ENCODE measurements around the gene BRCA1. TPM values are rescaled to one million over a fixed set of nuclear protein-coding genes. Genes with fewer than 3 reads are reported as not detected.

BRCA1 gene
- total RNA-seq, 1 experiment from 2014 or later: 44.1 TPM

- TF ChIP-seq SRF (IDR thresholded peaks at IDR 0.05; ENCODE audit: low read depth): no peak
- no peak for TF ChIP-seq ZFX (IDR thresholded peaks at IDR 0.05)
- no peak for TF ChIP-seq EZH2phosphoT487 (IDR thresholded peaks at IDR 0.05; ENCODE audit: borderline replicate concordance)
- no peak for TF ChIP-seq MAX (IDR thresholded peaks at IDR 0.05)
These were observed 30.9 kb downstream of the BRCA1 start (continued) for GRCh38 chr17:43094129-43094835.

- no peak overlapping the region for H2AFZ ChIP-seq (ENCODE audit: low read depth, low read length, poor library complexity, severe bottlenecking)
- no peaks in the 10 kb centered on the region for H3K79me2 ChIP-seq (ENCODE audit: insufficient read depth, low read length)
- ATAC-seq (no peak), DNase-seq (ENCODE audit: low read depth, low spot score) (no peak)
- no peak overlapping the region for H3K27ac ChIP-seq (ENCODE audit: low read depth, low read length)
- no peak overlapping the region for H3K9ac ChIP-seq (ENCODE audit: low read length)
- ChIA-PET RAD21 (ENCODE audit: low non-redundant PET in 1 of 2, low total read pairs in 2 of 2, uncharacterized antibody in 2 of 2, unreplicated experiment in 2 of 2) (no interaction called here), POLR2A (no interaction called here), CTCF (no interaction called here)
- H3K9me2 ChIP-seq (ENCODE audit: insufficient read depth): no peaks in the 10 kb centered on the region
- no peaks in the 10 kb centered on the region for H3K27me3 ChIP-seq (ENCODE audit: insufficient read depth, low read length)
- BruUV-seq (replicated peaks): no TSS peak
- no peaks in the 10 kb centered on the region for H4K20me1 ChIP-seq (ENCODE audit: insufficient read depth)
- no peak overlapping the region for H3K4me3 ChIP-seq (replicated peaks in 1 of 2; ENCODE audit: low read depth in 1 of 2, low read length in 2 of 2)
- H3K4me1 ChIP-seq (ENCODE audit: control insufficient read depth in 1 of 2, insufficient read depth in 2 of 2, low read length in 2 of 2): no peaks in the 10 kb centered on the region
- no peak overlapping the region for H3K4me2 ChIP-seq (ENCODE audit: low read length)
- H3K9me3 ChIP-seq (ENCODE audit: control insufficient read depth in 1 of 2, insufficient read depth in 1 of 2, low read depth in 1 of 2, low read length in 2 of 2): no peaks in the 10 kb centered on the region
- no peak for TF ChIP-seq MAX (IDR thresholded peaks at IDR 0.05)
- TF ChIP-seq SRF (IDR thresholded peaks at IDR 0.05; ENCODE audit: low read depth): no peak
- TF ChIP-seq JUND (IDR thresholded peaks at IDR 0.05): no peak
- TF ChIP-seq EZH2phosphoT487 (IDR thresholded peaks at IDR 0.05; ENCODE audit: borderline replicate concordance): no peak
- TF ChIP-seq ATF3 (IDR thresholded peaks at IDR 0.05): no peak
- TF ChIP-seq EZH2 (IDR thresholded peaks at IDR 0.05): no peak
- TF ChIP-seq REST (IDR thresholded peaks at IDR 0.05; ENCODE audit: low read depth): no peak
- no peak for TF ChIP-seq POLR2AphosphoS5 (IDR thresholded peaks at IDR 0.05; ENCODE audit: low read depth, low read length)
- H3K36me3 ChIP-seq (ENCODE audit: control insufficient read depth in 1 of 2, insufficient read depth in 2 of 2, low read length in 2 of 2): peaks cover 14 to 18% of the 10 kb centered on the region in 2 experiments
- intact Hi-C loops (cut with micrococcal nuclease): no loop called here
These were observed 32.3 kb downstream of the BRCA1 start for GRCh38 chr17:43092901-43093300.
